PC-3 (cell line): ENCODE results near the gene LHFPL2. TPM values are rescaled to one million over a fixed set of nuclear protein-coding genes. Genes with fewer than 3 reads are reported as not detected.

ENCODE experiments used
- ATAC-seq: fragments of 200-7000 bp; cut with Tn5 transposase; 2 replicates; pipeline ENCODE4 v1.9.1; 2020; ENCODE audit warnings: mild to moderate bottlenecking, moderate library complexity
- BruUV-seq: library from RNA; stranded (reverse); fragments of 400-500 nt; replicated peaks from 2 replicates; lab custom pipeline; 2021; lab: Mats Ljungman, UMichigan
- CTCF ChIA-PET: fragments of 300-600 bp; sonication (Branson Sonifier 250); formaldehyde crosslinking; loops from one replicate; lab custom pipeline; 2022; ENCODE audit warnings: antibody characterized with exemption; lab: Charles Lee
- POLR2A ChIA-PET: fragments of 300-600 bp; sonication (Branson Sonifier 250); formaldehyde crosslinking; loops from one replicate; lab custom pipeline; 2022; ENCODE audit warnings: antibody characterized with exemption; ENCODE audit not compliant: unreplicated experiment; lab: Charles Lee
- DNase-seq: peaks from one replicate; pipeline ENCODE4 v3.0.0-alpha.2; 2015
- H2AFZ ChIP-seq: fragments of 300-600 bp; sonication (generic); 2 replicates; pipeline ENCODE4 v1.6.0; 2016; ENCODE audit warnings: antibody characterized with exemption, low read length
- H3F3A ChIP-seq: fragments of 300-600 bp; sonication (generic); one replicate; pipeline ENCODE4 v1.6.0; 2017; ENCODE audit warnings: antibody characterized with exemption, low read length, control low read depth, mild to moderate bottlenecking; ENCODE audit not compliant: unreplicated experiment
- H3K27ac ChIP-seq: fragments of 300-600 bp; sonication (generic); 2 replicates; pipeline ENCODE4 v1.5.1; 2016; ENCODE audit warnings: mild to moderate bottlenecking, low read length
- H3K27me3 ChIP-seq: fragments of 300-600 bp; sonication (generic); 2 replicates; pipeline ENCODE4 v1.6.1; 2016; ENCODE audit warnings: low read length, mixed read lengths
- H3K36me3 ChIP-seq: fragments of 300-600 bp; sonication (generic); 2 replicates; pipeline ENCODE4 v1.6.1; 2016; ENCODE audit warnings: low read depth, mixed run types, low read length, mixed read lengths
- H3K4me1 ChIP-seq: fragments of 300-600 bp; sonication (generic); 2 replicates; pipeline ENCODE4 v1.5.1; 2016; ENCODE audit warnings: low read length; ENCODE audit not compliant: insufficient read depth
- H3K4me2 ChIP-seq: fragments of 300-600 bp; sonication (generic); 2 replicates; pipeline ENCODE4 v1.6.0; 2016; ENCODE audit warnings: low read length
- H3K4me3 ChIP-seq: fragments of 300-600 bp; sonication (generic); 2 replicates; pipeline ENCODE4 v1.5.1; 2016; ENCODE audit warnings: mild to moderate bottlenecking, low read length, mixed read lengths
- H3K79me2 ChIP-seq: fragments of 300-600 bp; sonication (generic); 2 replicates; pipeline ENCODE4 v1.6.1; 2017; ENCODE audit warnings: low read length, mixed read lengths
- H3K9ac ChIP-seq: fragments of 300-600 bp; sonication (generic); 2 replicates; pipeline ENCODE4 v1.6.0; 2016; ENCODE audit warnings: mild to moderate bottlenecking, low read length
- H3K9me2 ChIP-seq: fragments of 300-600 bp; sonication (generic); replicated peaks from 2 replicates; pipeline ENCODE4 v1.6.1; 2016; ENCODE audit warnings: mixed run types, low read length, mixed read lengths
- H3K9me3 ChIP-seq: fragments of 300-600 bp; sonication (generic); 2 replicates; pipeline ENCODE4 v1.6.1; 2016; ENCODE audit warnings: low read length, mixed read lengths
- H4K20me1 ChIP-seq: fragments of 300-600 bp; sonication (generic); 2 replicates; pipeline ENCODE4 v1.6.1; 2016; ENCODE audit warnings: low read length, mixed read lengths
- EZH2 ChIP-seq: fragments of 300-600 bp; sonication (generic); IDR thresholded peaks from one replicate; pipeline ENCODE4 v1.6.1; 2017; ENCODE audit warnings: antibody characterized with exemption, mild to moderate bottlenecking, low read length; ENCODE audit not compliant: unreplicated experiment
- EZH2phosphoT487 ChIP-seq: fragments of 300-600 bp; sonication (generic); IDR thresholded peaks from 2 replicates; pipeline ENCODE4 v1.6.1; 2018; ENCODE audit warnings: mild to moderate bottlenecking, antibody characterized with exemption, low read length, borderline replicate concordance
- intact Hi-C: fragments of 100-400 bp; cut with micrococcal nuclease; formaldehyde crosslinking; loops from 2 replicates; pipeline ENCODE4 v1.9.0; 2023
- total RNA-seq: library from RNA; depleted of rRNA; stranded (reverse); fragments of >200 nt; gene quantifications from 2 replicates; pipeline ENCODE4 v1.2.3, GENCODE V29; 2014
- TF ChIP-seq, protein P1 (sequence below): fragments of 300-600 bp; sonication (generic); conservative IDR thresholded peaks from 2 replicates; pipeline ENCODE4 v1.5.1; 2017; ENCODE audit warnings: antibody characterized with exemption, low read depth, mild to moderate bottlenecking, low read length

LHFPL2 gene
- total RNA-seq, 1 experiment from 2014 or later, result 21.7 TPM

DNA sequence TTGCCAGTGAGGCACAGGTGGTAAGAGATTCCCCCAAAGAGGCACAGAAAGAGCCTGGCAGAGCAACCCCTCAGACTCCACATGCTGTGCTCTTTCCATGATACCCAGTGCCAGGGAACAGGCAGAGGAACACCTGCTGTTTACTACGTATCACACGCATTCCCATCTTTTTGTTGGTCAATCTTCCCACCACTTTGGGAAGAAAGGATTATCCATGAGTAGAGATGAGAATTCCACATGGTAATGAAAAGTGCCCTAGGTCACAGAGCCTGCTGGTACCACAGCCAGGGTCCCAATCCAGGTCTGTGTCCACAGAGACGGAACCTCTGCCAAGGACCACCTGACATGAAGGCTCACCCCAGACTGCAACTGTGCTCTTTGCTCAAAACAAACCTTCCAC lies 86.6 kb downstream of the LHFPL2 start:
- H3K4me1 ChIP-seq, result peaks cover 6% of the 10 kb centered on the region
- no peaks in the 10 kb centered on the region for H3K27me3 ChIP-seq
- H4K20me1 ChIP-seq, result no peaks in the 10 kb centered on the region
- no TSS peak for BruUV-seq
- DNase-seq (no peak), ATAC-seq (no peak)
- H3K4me2 ChIP-seq, result no peak overlapping the region
- intact Hi-C loops, result no loop called here
- CTCF ChIA-PET, result no interaction called here
- POLR2A ChIA-PET, result no interaction called here
- no peaks in the 10 kb centered on the region for H3K79me2 ChIP-seq
- H3K9me2 ChIP-seq, result no peaks in the 10 kb centered on the region
- H3K9me3 ChIP-seq, result no peaks in the 10 kb centered on the region
- no peak overlapping the region for H3K27ac ChIP-seq
- H2AFZ ChIP-seq, result no peak overlapping the region
- no peak overlapping the region for H3K4me3 ChIP-seq
- no peak overlapping the region for H3K9ac ChIP-seq
- TF ChIP-seq, protein P1, sequence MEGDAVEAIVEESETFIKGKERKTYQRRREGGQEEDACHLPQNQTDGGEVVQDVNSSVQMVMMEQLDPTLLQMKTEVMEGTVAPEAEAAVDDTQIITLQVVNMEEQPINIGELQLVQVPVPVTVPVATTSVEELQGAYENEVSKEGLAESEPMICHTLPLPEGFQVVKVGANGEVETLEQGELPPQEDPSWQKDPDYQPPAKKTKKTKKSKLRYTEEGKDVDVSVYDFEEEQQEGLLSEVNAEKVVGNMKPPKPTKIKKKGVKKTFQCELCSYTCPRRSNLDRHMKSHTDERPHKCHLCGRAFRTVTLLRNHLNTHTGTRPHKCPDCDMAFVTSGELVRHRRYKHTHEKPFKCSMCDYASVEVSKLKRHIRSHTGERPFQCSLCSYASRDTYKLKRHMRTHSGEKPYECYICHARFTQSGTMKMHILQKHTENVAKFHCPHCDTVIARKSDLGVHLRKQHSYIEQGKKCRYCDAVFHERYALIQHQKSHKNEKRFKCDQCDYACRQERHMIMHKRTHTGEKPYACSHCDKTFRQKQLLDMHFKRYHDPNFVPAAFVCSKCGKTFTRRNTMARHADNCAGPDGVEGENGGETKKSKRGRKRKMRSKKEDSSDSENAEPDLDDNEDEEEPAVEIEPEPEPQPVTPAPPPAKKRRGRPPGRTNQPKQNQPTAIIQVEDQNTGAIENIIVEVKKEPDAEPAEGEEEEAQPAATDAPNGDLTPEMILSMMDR, result no peak
- no peak for TF ChIP-seq EZH2phosphoT487
- no peak for TF ChIP-seq EZH2
- no peaks in the 10 kb centered on the region for H3F3A ChIP-seq
- H3K36me3 ChIP-seq, result peaks cover 3% of the 10 kb centered on the region; the same call in 1 of the 2 replicates

DNA sequence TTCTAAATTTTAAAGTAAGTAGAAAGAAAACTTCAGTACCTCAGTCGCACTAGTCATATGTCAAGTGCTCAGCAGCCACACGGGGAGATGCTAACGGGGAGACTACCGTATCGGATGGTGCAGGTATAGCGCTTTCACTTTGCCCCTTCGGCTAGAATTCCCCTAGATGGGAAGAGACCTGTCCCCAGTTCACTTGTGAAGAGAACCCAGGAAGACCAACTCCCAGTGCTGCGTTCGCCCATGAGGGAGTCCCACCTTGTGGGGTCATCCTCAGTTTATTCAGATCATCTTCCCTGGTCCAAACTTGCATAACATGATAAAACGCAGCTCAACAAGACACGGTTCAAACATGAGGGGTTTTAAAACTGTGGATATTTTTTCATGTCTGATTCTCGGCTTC lies 87.3 kb downstream of the LHFPL2 start:
- Histone ChIP-seq H3K36me3 (peaks cover 3% of the 10 kb centered on the region; the same call in 1 of the 2 replicates), H4K20me1 (no peaks in the 10 kb centered on the region), H3K9me2 (no peaks in the 10 kb centered on the region), H3K27ac (no peak overlapping the region), H3K27me3 (no peaks in the 10 kb centered on the region), H3K4me3 (no peak overlapping the region), H3K79me2 (no peaks in the 10 kb centered on the region), H2AFZ (no peak overlapping the region), H3F3A (no peaks in the 10 kb centered on the region), H3K4me1 (no peaks in the 10 kb centered on the region), H3K9me3 (no peaks in the 10 kb centered on the region), H3K9ac (no peak overlapping the region), H3K4me2 (no peak overlapping the region)
- no TSS peak for BruUV-seq
- CTCF ChIA-PET, result no interaction called here
- intact Hi-C loops, result no loop called here
- TF ChIP-seq EZH2phosphoT487, result no peak
- no peak for TF ChIP-seq EZH2
- TF ChIP-seq, protein P1, result no peak
- POLR2A ChIA-PET, result no interaction called here
- no peak for ATAC-seq
- no peak for DNase-seq

DNA sequence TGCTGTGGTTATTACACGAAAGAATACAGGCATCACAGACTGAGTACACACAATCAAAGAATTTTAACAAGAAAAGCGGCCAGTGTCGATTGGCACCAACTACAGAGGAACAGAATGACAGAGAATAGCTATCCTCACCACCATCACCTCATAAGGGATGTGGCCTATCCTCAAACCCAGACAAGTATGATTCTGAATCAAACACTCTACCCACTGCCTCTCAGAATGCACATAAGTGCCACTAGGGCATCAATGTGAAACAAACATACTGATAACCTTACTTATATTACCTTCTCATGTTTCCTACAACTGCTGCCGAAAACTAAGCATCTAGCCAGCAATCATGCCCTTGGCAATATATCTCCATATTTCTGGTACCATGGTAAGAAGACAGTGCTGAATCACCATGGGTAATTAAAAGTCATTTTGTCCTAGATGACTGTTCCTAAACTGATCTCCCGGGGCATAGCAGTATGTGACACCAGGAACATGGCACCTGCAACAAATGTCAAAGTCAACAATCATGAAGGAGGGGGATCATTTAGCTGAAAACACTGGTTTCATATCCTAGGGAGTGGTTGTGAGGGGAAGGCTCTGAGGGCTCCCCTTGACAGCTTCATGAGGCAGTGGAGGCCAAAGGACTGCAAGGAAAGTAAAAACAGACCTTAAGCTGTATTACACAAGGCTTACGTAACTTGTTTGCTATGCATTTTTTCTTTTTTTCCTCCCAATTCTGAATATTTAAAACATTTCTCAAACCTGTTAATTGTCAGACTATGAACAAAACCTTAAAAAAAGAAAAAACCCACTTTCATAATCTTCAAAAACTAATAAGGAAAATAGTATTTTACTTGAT lies 88.3 kb downstream of the LHFPL2 start:
- Histone ChIP-seq H3K9ac (no peak overlapping the region), H4K20me1 (no peaks in the 10 kb centered on the region), H3K4me3 (no peak overlapping the region), H2AFZ (no peak overlapping the region), H3K27me3 (no peaks in the 10 kb centered on the region), H3K79me2 (no peaks in the 10 kb centered on the region), H3K9me2 (no peaks in the 10 kb centered on the region), H3K36me3 (peaks cover 3% of the 10 kb centered on the region; the same call in 1 of the 2 replicates), H3F3A (no peaks in the 10 kb centered on the region), H3K9me3 (no peaks in the 10 kb centered on the region), H3K27ac (no peak overlapping the region), H3K4me2 (no peak overlapping the region), H3K4me1 (no peaks in the 10 kb centered on the region)
- ATAC-seq (no peak), DNase-seq (no peak)
- intact Hi-C loops, result no loop called here
- no TSS peak for BruUV-seq
- ChIA-PET POLR2A (interaction anchor here (0.6 kb wide), 1 partner anchor 139 kb away, joined by 3 read pairs; no protein-coding TSS in a partner anchor), CTCF (no interaction called here)
- TF ChIP-seq EZH2phosphoT487 (no peak), EZH2 (no peak)
- TF ChIP-seq, protein P1, result no peak
